ENCODE data around the gene SUFU.

Gene SUFU

GRCh38 chr10:102675666-102676533, 172.1 kb downstream of the SUFU start:
- peak; percentile 22 for DNase-seq

- DNase-seq = no peak
Observed at GRCh38 chr10:102676534-102677315, 173.0 kb downstream of the SUFU start.

- DNase-seq = no peak
Observed at GRCh38 chr10:102677331-102678067, 173.7 kb downstream of the SUFU start.

GRCh38 chr10:102678068-102678400, 174.3 kb downstream of the SUFU start:
- no peak for DNase-seq

GRCh38 chr10:102678842-102679289, 175.1 kb downstream of the SUFU start:
- peak; percentile 89 for DNase-seq

- DNase-seq = no peak
Observed at GRCh38 chr10:102679596-102679995, 175.8 kb downstream of the SUFU start.

- DNase-seq = no peak
Observed at GRCh38 chr10:102681696-102682095, 177.9 kb downstream of the SUFU start.

- no peak for DNase-seq
Observed at GRCh38 chr10:102682416-102682815, 178.6 kb downstream of the SUFU start.

- DNase-seq = no peak
Observed at GRCh38 chr10:102682981-102683380, 179.2 kb downstream of the SUFU start.

Measured in midbrain (tissue), 1 donor.